ENCODE data around the gene PRF1.

- TF ChIP-seq CTCF (conservative IDR thresholded peaks at IDR 0.05; ENCODE audit: low read depth in 2 of 2) (no peak), POLR2AphosphoS5 (IDR thresholded peaks at IDR 0.05; ENCODE audit: low read depth) (no peak), ETS1 (IDR thresholded peaks at IDR 0.05) (no peak), EZH2 (IDR thresholded peaks at IDR 0.05; ENCODE audit: low read depth, unreplicated experiment) (no peak), REST (IDR thresholded peaks at IDR 0.05; ENCODE audit: unreplicated experiment) (no peak), ZNF114 (CRISPR knock-in tag; IDR thresholded peaks at IDR 0.05) (no peak), EZH2phosphoT487 (IDR thresholded peaks at IDR 0.05; ENCODE audit: unreplicated experiment) (no peak), JUNB (IDR thresholded peaks at IDR 0.05; ENCODE audit: unreplicated experiment) (no peak), ZNF462 (CRISPR knock-in tag; IDR thresholded peaks at IDR 0.05) (no peak), ZNF331 (CRISPR knock-in tag; IDR thresholded peaks at IDR 0.05; ENCODE audit: low read depth) (no peak), CREB1 (CRISPR knock-in tag; IDR thresholded peaks at IDR 0.05; ENCODE audit: low read depth) (no peak)
These were observed 14.2 kb upstream of the PRF1 start for GRCh38 chr10:70616761-70617160.
